Testis (tissue), 3 donors: Measurements from ENCODE around the gene SMU1. TPM values are rescaled to one million over a fixed set of nuclear protein-coding genes. Genes with fewer than 3 reads are reported as not detected.

Experiments
- DNase-seq: peaks from one replicate; pipeline ENCODE4 v3.0.0-alpha.2; 2019
- H3K27ac ChIP-seq, 2 donors: fragments of 200-600 bp; sonication (generic); one replicate each; pipeline ENCODE4 v1.5.1; 2019
- H3K27me3 ChIP-seq: fragments of 200-600 bp; sonication (generic); one replicate; pipeline ENCODE4 v1.5.1; 2019
- H3K36me3 ChIP-seq: fragments of 200-600 bp; sonication (generic); one replicate; pipeline ENCODE4 v1.5.1; 2017; ENCODE audit warnings: low read depth; ENCODE audit errors: missing control alignments
- H3K4me1 ChIP-seq: fragments of 200-600 bp; sonication (generic); one replicate; pipeline ENCODE4 v1.5.1; 2019
- H3K4me3 ChIP-seq, 2 donors: fragments of 200-600 bp; sonication (generic); one replicate each; pipeline ENCODE4 v1.5.1; 2017 to 2019
- H3K9me3 ChIP-seq: fragments of 200-600 bp; sonication (generic); one replicate; pipeline ENCODE4 v1.5.1; 2017
- CTCF ChIP-seq, 3 experiments: fragments of 450-650 bp in 2 of 3; fragments of 200-600 bp in 1 of 3; sonication (generic) in 1 of 3; IDR thresholded peaks; one replicate each; pipeline ENCODE4 v1.5.1; 2016 to 2019; ENCODE audit warnings: antibody characterized with exemption in 3 of 3, mild to moderate bottlenecking in 2 of 3, moderate library complexity in 1 of 3
- POLR2A ChIP-seq: fragments of 450-650 bp; IDR thresholded peaks from one replicate; pipeline ENCODE4 v1.6.1; 2017; ENCODE audit warnings: antibody characterized with exemption, mild to moderate bottlenecking, moderate library complexity
- WGBS, 2 donors: methylation state at CpG; one replicate each; pipeline ENCODE4 v1.1.5; 2018; 5-methylcytosine and 5-hydroxymethylcytosine counted together
- intact Hi-C: fragments of 100-400 bp; cut with DNase I; formaldehyde crosslinking; loops from one replicate; pipeline ENCODE4 v1.15.1; 2023; ENCODE audit warnings: low total_unique reads
- polyA plus RNA-seq: library from polyadenylated mRNA; stranded (reverse); fragments of 350-450 nt; fragmentation: Illumina TruSeq; extraction: RNeasy Lipid Tissue Mini Kit (QIAGEN cat#74804); gene quantifications from one replicate; pipeline ENCODE4 v1.2.3, GENCODE V29; 2014; ENCODE audit warnings: low read depth, low replicate concordance; ENCODE audit not compliant: insufficient read depth
- total RNA-seq, 2 donors: library from RNA; depleted of rRNA; stranded (reverse); fragments of >200 nt; gene quantifications; one replicate each; pipeline ENCODE4 v1.2.3, GENCODE V29; 2016

SMU1 gene
- total and polyA plus RNA-seq, 3 donors from 2014 or later: 16.2 to 17.1 (median 16.3) TPM

GRCh38 chr9:33030285-33030684, 46.2 kb downstream of the SMU1 start:
- H3K4me3 ChIP-seq: no peak overlapping the region
- TF ChIP-seq CTCF (IDR thresholded peaks at IDR 0.05) (no peak), POLR2A (no peak)
- DNase-seq: no peak
- H3K27me3 ChIP-seq: no peaks in the 10 kb centered on the region
- intact Hi-C loops: no loop called here
- no peaks in the 10 kb centered on the region for H3K9me3 ChIP-seq
- H3K36me3 ChIP-seq: no peaks in the 10 kb centered on the region
- 79 to 87% methylated on average over 5 of the region's 5 CpGs for WGBS, 2 donors
- H3K4me1 ChIP-seq: peaks cover 17% of the 10 kb centered on the region
- no peak overlapping the region for H3K27ac ChIP-seq

- Histone ChIP-seq H3K4me1 (peaks cover 18% of the 10 kb centered on the region), H3K4me3 (no peak overlapping the region)
- no peak for DNase-seq
These were observed 47.2 kb downstream of the SMU1 start for GRCh38 chr9:33029231-33029786.

GRCh38 chr9:33025572-33026342, 50.7 kb downstream of the SMU1 start:
- H3K27ac ChIP-seq: peak overlapping the region; percentile 98 to 100
- H3K4me1 ChIP-seq: peaks cover 40% of the 10 kb centered on the region
- intact Hi-C loops: no loop called here
- no peak for TF ChIP-seq CTCF (IDR thresholded peaks at IDR 0.05)
- no peak for TF ChIP-seq POLR2A
- H3K36me3 ChIP-seq: no peaks in the 10 kb centered on the region
- H3K27me3 ChIP-seq: no peaks in the 10 kb centered on the region
- H3K9me3 ChIP-seq: no peaks in the 10 kb centered on the region
- 1% methylated on average over 15 to 35 of the region's 36 CpGs for WGBS, 2 donors
- H3K4me3 ChIP-seq: peak overlapping the region; percentile 85 to 100
- DNase-seq: peak; percentile 78

More at GRCh38 chr9:33029231-33029786, 47.2 kb downstream of the SMU1 start:
- Histone ChIP-seq H3K27me3 (no peaks in the 10 kb centered on the region), H3K27ac (no peak overlapping the region), H3K36me3 (no peaks in the 10 kb centered on the region), H3K9me3 (no peaks in the 10 kb centered on the region)
- 43 to 45% methylated on average over 4 of the region's 4 CpGs for WGBS, 2 donors
- TF ChIP-seq CTCF (IDR thresholded peaks at IDR 0.05) (no peak), POLR2A (no peak)
- intact Hi-C loops: no loop called here

GRCh38 chr9:33024966-33025571, 51.4 kb downstream of the SMU1 start, which contains the start of gene DNAJA1:
DNAJA1 (plus strand) TSS chr9:33025273; CDS start chr9:33026485, 1,212 bp downstream.
- intact Hi-C loops: no loop called here
- peak; percentile 96 for DNase-seq
- peaks cover 40% of the 10 kb centered on the region for H3K4me1 ChIP-seq
- TF ChIP-seq POLR2A (peak; percentile 97), CTCF (IDR thresholded peaks at IDR 0.05) (no peak)
- no peaks in the 10 kb centered on the region for H3K36me3 ChIP-seq
- H3K4me3 ChIP-seq: peak within 1 kb of the TSS; percentile 85 to 100
- H3K27me3 ChIP-seq: no peaks in the 10 kb centered on the region
- H3K27ac ChIP-seq: peak within 1 kb of the TSS; percentile 98 to 100
- no peaks in the 10 kb centered on the region for H3K9me3 ChIP-seq
- WGBS, 2 donors: 0 to 2% methylated on average over 11 to 23 of the region's 61 CpGs
